Measurements from ENCODE around the gene DCBLD1. TPM values are rescaled to one million over a fixed set of nuclear protein-coding genes. Genes with fewer than 3 reads are reported as not detected.
A peak's percentile ranks its signal among the peaks of the same experiment; 100 is the strongest.

Gene DCBLD1
- total RNA-seq, 1 donor, result 29.7 TPM

DNA sequence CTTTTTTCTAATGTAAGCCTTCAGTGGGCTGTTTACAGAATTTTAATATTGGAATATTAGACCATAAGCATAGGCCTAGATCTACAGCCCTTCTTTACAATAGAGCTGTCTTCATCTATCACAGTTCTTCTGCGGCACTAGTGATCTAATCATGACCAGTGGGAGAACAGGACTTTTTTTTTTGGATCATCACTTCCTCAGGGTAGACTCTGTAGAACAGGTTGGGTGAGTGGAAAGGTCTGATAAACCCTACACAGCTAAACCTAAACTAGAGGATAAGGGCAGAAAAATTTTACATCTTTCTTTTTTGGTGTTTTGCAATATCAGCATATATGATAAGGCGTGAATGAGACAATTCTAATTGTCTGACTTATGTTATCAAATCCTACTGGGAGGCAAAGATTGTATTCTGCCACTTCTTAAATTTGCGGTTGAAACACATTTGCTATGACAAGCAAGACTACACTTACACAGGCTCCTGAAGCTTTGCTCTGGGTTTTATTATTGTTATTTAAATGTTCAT lies 67.7 kb downstream of the DCBLD1 start:
- Histone ChIP-seq H4K20me1 (ENCODE audit: insufficient read depth, low read length) (no peaks in the 10 kb centered on the region), H2AFZ (ENCODE audit: low read length) (no peak overlapping the region), H3K36me3 (ENCODE audit: insufficient read depth, low read length) (peaks cover 35% of the 10 kb centered on the region), H3K4me2 (ENCODE audit: insufficient read depth, low read length) (no peak overlapping the region), H3K79me2 (ENCODE audit: insufficient read depth, low read length) (peaks cover 3% of the 10 kb centered on the region), H3K4me3 (ENCODE audit: insufficient read depth, low read length) (no peak overlapping the region), H3K4me1 (ENCODE audit: insufficient read depth, low read length) (peaks cover 44% of the 10 kb centered on the region), H3K27me3 (ENCODE audit: insufficient read depth, low read length) (no peaks in the 10 kb centered on the region), H3K27ac (ENCODE audit: low read depth, low read length) (peak overlapping the region; percentile 53), H3K9me3 (ENCODE audit: low read depth, low read length) (no peaks in the 10 kb centered on the region)
- no peak for DNase-seq (ENCODE audit: insufficient read length, low spot score, missing footprints)
- TF ChIP-seq, protein P1, sequence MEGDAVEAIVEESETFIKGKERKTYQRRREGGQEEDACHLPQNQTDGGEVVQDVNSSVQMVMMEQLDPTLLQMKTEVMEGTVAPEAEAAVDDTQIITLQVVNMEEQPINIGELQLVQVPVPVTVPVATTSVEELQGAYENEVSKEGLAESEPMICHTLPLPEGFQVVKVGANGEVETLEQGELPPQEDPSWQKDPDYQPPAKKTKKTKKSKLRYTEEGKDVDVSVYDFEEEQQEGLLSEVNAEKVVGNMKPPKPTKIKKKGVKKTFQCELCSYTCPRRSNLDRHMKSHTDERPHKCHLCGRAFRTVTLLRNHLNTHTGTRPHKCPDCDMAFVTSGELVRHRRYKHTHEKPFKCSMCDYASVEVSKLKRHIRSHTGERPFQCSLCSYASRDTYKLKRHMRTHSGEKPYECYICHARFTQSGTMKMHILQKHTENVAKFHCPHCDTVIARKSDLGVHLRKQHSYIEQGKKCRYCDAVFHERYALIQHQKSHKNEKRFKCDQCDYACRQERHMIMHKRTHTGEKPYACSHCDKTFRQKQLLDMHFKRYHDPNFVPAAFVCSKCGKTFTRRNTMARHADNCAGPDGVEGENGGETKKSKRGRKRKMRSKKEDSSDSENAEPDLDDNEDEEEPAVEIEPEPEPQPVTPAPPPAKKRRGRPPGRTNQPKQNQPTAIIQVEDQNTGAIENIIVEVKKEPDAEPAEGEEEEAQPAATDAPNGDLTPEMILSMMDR (IDR thresholded peaks at IDR 0.05; ENCODE audit: extremely low read depth, low read depth, low read length), result no peak

DNA sequence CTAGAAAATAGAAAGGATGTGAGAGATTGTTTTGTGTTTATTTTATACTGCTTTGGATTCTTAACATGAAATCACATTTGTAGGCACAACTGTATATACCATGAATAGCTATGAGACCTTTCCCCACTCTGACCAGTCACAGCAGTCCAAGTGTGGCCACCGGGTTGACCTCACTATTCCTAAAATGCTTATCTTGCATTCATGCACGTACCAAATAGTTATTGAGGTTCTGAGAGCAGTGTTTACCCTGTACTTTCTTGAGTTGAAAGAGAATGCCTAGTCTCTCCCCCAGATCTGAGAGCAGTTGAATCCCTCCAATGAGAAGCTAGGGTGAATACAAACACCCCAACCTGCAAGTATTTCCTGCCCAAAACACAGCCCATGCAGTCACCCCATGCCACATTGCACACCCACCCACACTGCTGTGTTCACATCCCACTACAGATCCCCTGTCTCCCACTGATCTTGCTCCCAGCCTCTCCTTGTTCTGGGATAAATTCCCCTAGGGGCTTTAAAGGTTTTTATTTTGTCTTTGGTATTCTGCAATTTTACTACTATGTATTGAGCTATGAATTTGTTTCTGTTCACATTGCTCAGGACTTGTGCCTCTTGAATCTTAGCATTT lies 68.3 kb downstream of the DCBLD1 start:
- Histone ChIP-seq H3K36me3 (ENCODE audit: insufficient read depth, low read length) (peaks cover 29% of the 10 kb centered on the region), H3K79me2 (ENCODE audit: insufficient read depth, low read length) (peaks cover 3% of the 10 kb centered on the region), H3K27me3 (ENCODE audit: insufficient read depth, low read length) (no peaks in the 10 kb centered on the region), H4K20me1 (ENCODE audit: insufficient read depth, low read length) (no peaks in the 10 kb centered on the region), H2AFZ (ENCODE audit: low read length) (no peak overlapping the region), H3K4me2 (ENCODE audit: insufficient read depth, low read length) (no peak overlapping the region), H3K9me3 (ENCODE audit: low read depth, low read length) (no peaks in the 10 kb centered on the region), H3K27ac (ENCODE audit: low read depth, low read length) (no peak overlapping the region), H3K4me3 (ENCODE audit: insufficient read depth, low read length) (no peak overlapping the region), H3K4me1 (ENCODE audit: insufficient read depth, low read length) (peaks cover 49% of the 10 kb centered on the region)
- peak; percentile 23 for DNase-seq (ENCODE audit: insufficient read length, low spot score, missing footprints)
- TF ChIP-seq, protein P1 (IDR thresholded peaks at IDR 0.05; ENCODE audit: extremely low read depth, low read depth, low read length), result no peak

DNA sequence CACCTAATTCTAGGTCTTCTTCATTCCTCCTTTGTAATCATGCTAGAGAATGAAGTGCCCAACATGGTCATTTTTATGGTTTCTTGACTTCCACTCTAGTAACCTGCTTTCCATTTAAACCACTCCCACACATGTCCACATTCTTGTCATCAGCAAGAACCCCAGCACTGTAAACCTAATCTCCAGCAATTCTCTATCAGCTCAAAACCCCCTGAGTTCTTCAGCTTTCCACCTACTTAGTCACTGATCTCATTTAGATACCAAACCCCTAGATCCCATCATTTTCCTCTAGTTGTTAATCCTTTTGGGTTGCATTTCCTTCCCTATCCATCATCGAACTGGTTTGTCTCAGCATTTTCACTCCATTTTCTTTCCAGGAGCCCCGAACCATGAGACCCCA lies 70.1 kb downstream of the DCBLD1 start:
- Histone ChIP-seq H3K36me3 (ENCODE audit: insufficient read depth, low read length) (peaks cover 11% of the 10 kb centered on the region), H4K20me1 (ENCODE audit: insufficient read depth, low read length) (no peaks in the 10 kb centered on the region), H2AFZ (ENCODE audit: low read length) (no peak overlapping the region), H3K79me2 (ENCODE audit: insufficient read depth, low read length) (peaks cover 3% of the 10 kb centered on the region), H3K9me3 (ENCODE audit: low read depth, low read length) (no peaks in the 10 kb centered on the region), H3K27me3 (ENCODE audit: insufficient read depth, low read length) (no peaks in the 10 kb centered on the region), H3K4me3 (ENCODE audit: insufficient read depth, low read length) (no peak overlapping the region), H3K4me1 (ENCODE audit: insufficient read depth, low read length) (peaks cover 45% of the 10 kb centered on the region), H3K27ac (ENCODE audit: low read depth, low read length) (peak overlapping the region; percentile 23), H3K4me2 (ENCODE audit: insufficient read depth, low read length) (no peak overlapping the region)
- TF ChIP-seq, protein P1 (IDR thresholded peaks at IDR 0.05; ENCODE audit: extremely low read depth, low read depth, low read length), result no peak
- DNase-seq (ENCODE audit: insufficient read length, low spot score, missing footprints), result no peak

DNA sequence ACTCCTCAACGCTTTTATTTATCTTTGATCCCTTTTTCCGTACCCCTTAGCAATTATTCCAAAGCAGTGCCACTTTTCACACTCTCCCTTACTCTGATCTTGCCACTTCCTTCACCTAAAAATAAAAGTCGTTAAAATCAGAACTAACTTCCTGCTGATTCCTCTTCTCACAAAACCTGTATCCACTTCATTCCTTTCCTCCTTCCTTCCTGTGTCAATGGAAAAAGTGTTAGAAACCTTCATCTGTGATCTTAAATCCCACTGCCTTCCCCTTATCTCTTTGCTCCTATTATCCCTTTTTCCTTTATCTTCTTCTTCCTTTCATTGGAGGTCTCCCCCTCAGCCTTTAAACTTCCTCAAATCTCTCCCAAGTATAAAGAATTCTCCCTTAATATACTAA lies 70.7 kb downstream of the DCBLD1 start:
- H3K79me2 ChIP-seq (ENCODE audit: insufficient read depth, low read length), result peaks cover 3% of the 10 kb centered on the region
- TF ChIP-seq, protein P1 (IDR thresholded peaks at IDR 0.05; ENCODE audit: extremely low read depth, low read depth, low read length), result no peak
- no peak overlapping the region for H3K4me3 ChIP-seq (ENCODE audit: insufficient read depth, low read length)
- DNase-seq (ENCODE audit: insufficient read length, low spot score, missing footprints), result no peak
- H2AFZ ChIP-seq (ENCODE audit: low read length), result no peak overlapping the region
- H3K27ac ChIP-seq (ENCODE audit: low read depth, low read length), result peak overlapping the region; percentile 23
- no peak overlapping the region for H3K4me2 ChIP-seq (ENCODE audit: insufficient read depth, low read length)
- H3K27me3 ChIP-seq (ENCODE audit: insufficient read depth, low read length), result no peaks in the 10 kb centered on the region
- peaks cover 41% of the 10 kb centered on the region for H3K4me1 ChIP-seq (ENCODE audit: insufficient read depth, low read length)
- H3K36me3 ChIP-seq (ENCODE audit: insufficient read depth, low read length), result peaks cover 7% of the 10 kb centered on the region
- no peaks in the 10 kb centered on the region for H3K9me3 ChIP-seq (ENCODE audit: low read depth, low read length)
- H4K20me1 ChIP-seq (ENCODE audit: insufficient read depth, low read length), result no peaks in the 10 kb centered on the region

Measured in osteoblast (primary cell).